ENCODE data around the gene SOX14.

SOX14 gene

GRCh38 chr3:137764563-137765309 is 621 bp downstream of the SOX14 start:
- DNase-seq, result no peak
- CTCF ChIA-PET, result no interaction called here
- Mint-ChIP-seq H3K4me3 (no peak overlapping the region), H3K27ac (no peak overlapping the region), H3K36me3 (peaks cover 6% of the 10 kb centered on the region), H3K9me3 (no peaks in the 10 kb centered on the region), H3K27me3 (peaks cover 98% of the 10 kb centered on the region), H3K4me1 (peaks cover 9% of the 10 kb centered on the region)

GRCh38 chr3:137765310-137766033 is 1.4 kb downstream of the SOX14 start:
- CTCF ChIA-PET, result no interaction called here
- DNase-seq, result no peak
- Mint-ChIP-seq H3K27me3 (peaks cover 100% of the 10 kb centered on the region), H3K4me1 (peaks cover 9% of the 10 kb centered on the region), H3K27ac (no peak overlapping the region), H3K36me3 (peaks cover 8% of the 10 kb centered on the region), H3K4me3 (no peak overlapping the region), H3K9me3 (no peaks in the 10 kb centered on the region)

GRCh38 chr3:137766041-137766875 is 2.1 kb downstream of the SOX14 start:
- Mint-ChIP-seq H3K27me3 (peaks cover 100% of the 10 kb centered on the region), H3K9me3 (no peaks in the 10 kb centered on the region), H3K36me3 (peaks cover 8% of the 10 kb centered on the region), H3K27ac (no peak overlapping the region), H3K4me1 (peaks cover 9% of the 10 kb centered on the region), H3K4me3 (no peak overlapping the region)
- CTCF ChIA-PET, result no interaction called here
- DNase-seq, result no peak

- Mint-ChIP-seq H3K4me1 (peaks cover 14% of the 10 kb centered on the region), H3K27ac (no peak overlapping the region), H3K4me3 (no peak overlapping the region), H3K27me3 (peaks cover 100% of the 10 kb centered on the region), H3K36me3 (peaks cover 13% of the 10 kb centered on the region), H3K9me3 (no peaks in the 10 kb centered on the region)
- CTCF ChIA-PET, result no interaction called here
- DNase-seq, result no peak
These were observed 2.9 kb downstream of the SOX14 start for GRCh38 chr3:137766876-137767537.

GRCh38 chr3:137767538-137768360 is 3.6 kb downstream of the SOX14 start:
- no peaks in the 10 kb centered on the region for H3K9me3 Mint-ChIP-seq
- H3K4me1 Mint-ChIP-seq, result peaks cover 14% of the 10 kb centered on the region
- no peak for DNase-seq
- peaks cover 99% of the 10 kb centered on the region for H3K27me3 Mint-ChIP-seq
- H3K36me3 Mint-ChIP-seq, result peaks cover 13% of the 10 kb centered on the region
- no peak overlapping the region for H3K4me3 Mint-ChIP-seq
- CTCF ChIA-PET, result no interaction called here
- H3K27ac Mint-ChIP-seq, result no peak overlapping the region

- CTCF ChIA-PET, result no interaction called here
- no peak overlapping the region for H3K27ac Mint-ChIP-seq
- peaks cover 13% of the 10 kb centered on the region for H3K36me3 Mint-ChIP-seq
- H3K9me3 Mint-ChIP-seq, result no peaks in the 10 kb centered on the region
- no peak for DNase-seq
- peaks cover 14% of the 10 kb centered on the region for H3K4me1 Mint-ChIP-seq
- H3K27me3 Mint-ChIP-seq, result peaks cover 93% of the 10 kb centered on the region
- H3K4me3 Mint-ChIP-seq, result no peak overlapping the region
These were observed 4.5 kb downstream of the SOX14 start for GRCh38 chr3:137768361-137769321.

GRCh38 chr3:137769322-137770065 is 5.4 kb downstream of the SOX14 start:
- H3K27me3 Mint-ChIP-seq, result peaks cover 85% of the 10 kb centered on the region
- DNase-seq, result no peak
- H3K9me3 Mint-ChIP-seq, result no peaks in the 10 kb centered on the region
- CTCF ChIA-PET, result no interaction called here
- peaks cover 11% of the 10 kb centered on the region for H3K36me3 Mint-ChIP-seq
- peak overlapping the region; percentile 18 for H3K4me3 Mint-ChIP-seq
- peaks cover 11% of the 10 kb centered on the region for H3K4me1 Mint-ChIP-seq
- peak overlapping the region; percentile 60 for H3K27ac Mint-ChIP-seq

GRCh38 chr3:137770066-137770834 is 6.1 kb downstream of the SOX14 start:
- Mint-ChIP-seq H3K27ac (peak overlapping the region; percentile 68), H3K4me3 (peak overlapping the region; percentile 18), H3K4me1 (peaks cover 11% of the 10 kb centered on the region), H3K27me3 (peaks cover 85% of the 10 kb centered on the region), H3K9me3 (no peaks in the 10 kb centered on the region), H3K36me3 (peaks cover 11% of the 10 kb centered on the region)
- CTCF ChIA-PET, result no interaction called here
- DNase-seq, result no peak

GRCh38 chr3:137770835-137771399 is 6.8 kb downstream of the SOX14 start:
- H3K36me3 Mint-ChIP-seq, result peaks cover 9% of the 10 kb centered on the region
- CTCF ChIA-PET, result no interaction called here

GRCh38 chr3:137771401-137772213 is 7.5 kb downstream of the SOX14 start:
- DNase-seq, result no peak
- Mint-ChIP-seq H3K27me3 (peaks cover 72% of the 10 kb centered on the region), H3K36me3 (peaks cover 9% of the 10 kb centered on the region), H3K27ac (peak overlapping the region; percentile 60), H3K4me1 (peaks cover 10% of the 10 kb centered on the region), H3K4me3 (no peak overlapping the region), H3K9me3 (no peaks in the 10 kb centered on the region)
- CTCF ChIA-PET, result no interaction called here

More at GRCh38 chr3:137770835-137771399, 6.8 kb downstream of the SOX14 start:
- Mint-ChIP-seq H3K4me3 (no peak overlapping the region), H3K27ac (peak overlapping the region; percentile 19), H3K27me3 (peaks cover 79% of the 10 kb centered on the region), H3K4me1 (peaks cover 10% of the 10 kb centered on the region), H3K9me3 (no peaks in the 10 kb centered on the region)
- no peak for DNase-seq
